Measurements from ENCODE around the gene TTC4. TPM values are rescaled to one million over a fixed set of nuclear protein-coding genes. Genes with fewer than 3 reads are reported as not detected.

Gene TTC4
- total RNA-seq, 1 experiment from 2014 or later, result 30.8 TPM

DNA sequence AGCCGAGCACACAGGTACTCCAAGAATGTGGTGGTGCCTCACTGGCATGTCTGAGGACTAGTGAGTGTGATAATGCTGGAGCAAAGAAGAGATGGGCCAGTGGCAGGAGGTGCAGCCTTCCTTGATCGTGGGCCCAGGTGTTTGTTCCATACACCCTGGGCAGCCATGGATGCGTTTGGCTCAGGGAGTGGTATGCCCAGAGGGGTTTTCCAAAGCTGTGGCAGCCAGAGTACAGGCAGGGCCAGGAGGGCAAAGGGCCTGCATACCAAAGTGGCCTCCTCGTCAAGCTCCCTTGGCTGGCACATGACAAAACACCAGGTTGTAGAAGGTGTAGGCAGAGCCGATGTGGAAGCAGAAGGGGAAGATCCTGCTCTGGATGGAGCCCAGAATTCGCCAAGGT, 29.6 kb downstream of the TTC4 start:
- Histone ChIP-seq H3K23ac (ENCODE audit: insufficient read length, low read depth, low read length) (no peak overlapping the region), H3K4me2 (ENCODE audit: insufficient read depth, insufficient read length, low read length) (no peak overlapping the region)
- no CpG with 5 or more reads among the region's 6 CpGs for WGBS (ENCODE audit: extremely low coverage, insufficient read length, low lambda C conversion rate)

More for the DNA sequence above, 29.6 kb downstream of the TTC4 start:
- no peak overlapping the region for H4K91ac ChIP-seq (ENCODE audit: insufficient read length, low read depth, low read length)
- TF ChIP-seq, protein P1, sequence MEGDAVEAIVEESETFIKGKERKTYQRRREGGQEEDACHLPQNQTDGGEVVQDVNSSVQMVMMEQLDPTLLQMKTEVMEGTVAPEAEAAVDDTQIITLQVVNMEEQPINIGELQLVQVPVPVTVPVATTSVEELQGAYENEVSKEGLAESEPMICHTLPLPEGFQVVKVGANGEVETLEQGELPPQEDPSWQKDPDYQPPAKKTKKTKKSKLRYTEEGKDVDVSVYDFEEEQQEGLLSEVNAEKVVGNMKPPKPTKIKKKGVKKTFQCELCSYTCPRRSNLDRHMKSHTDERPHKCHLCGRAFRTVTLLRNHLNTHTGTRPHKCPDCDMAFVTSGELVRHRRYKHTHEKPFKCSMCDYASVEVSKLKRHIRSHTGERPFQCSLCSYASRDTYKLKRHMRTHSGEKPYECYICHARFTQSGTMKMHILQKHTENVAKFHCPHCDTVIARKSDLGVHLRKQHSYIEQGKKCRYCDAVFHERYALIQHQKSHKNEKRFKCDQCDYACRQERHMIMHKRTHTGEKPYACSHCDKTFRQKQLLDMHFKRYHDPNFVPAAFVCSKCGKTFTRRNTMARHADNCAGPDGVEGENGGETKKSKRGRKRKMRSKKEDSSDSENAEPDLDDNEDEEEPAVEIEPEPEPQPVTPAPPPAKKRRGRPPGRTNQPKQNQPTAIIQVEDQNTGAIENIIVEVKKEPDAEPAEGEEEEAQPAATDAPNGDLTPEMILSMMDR (conservative IDR thresholded peaks at IDR 0.05), result no peak
- H3K23me2 ChIP-seq (ENCODE audit: insufficient read length, low read depth, low read length, poor library complexity, severe bottlenecking), result no peaks in the 10 kb centered on the region
- no peak for DNase-seq
- H3K27me3 Mint-ChIP-seq (ENCODE audit: low read depth), result peaks cover 2% of the 10 kb centered on the region; the same call in 1 of the 2 replicates
- no peaks in the 10 kb centered on the region for H3K79me1 ChIP-seq (ENCODE audit: insufficient read depth, low read depth, low read length, poor library complexity, severe bottlenecking)
- no peak overlapping the region for H2BK20ac ChIP-seq (ENCODE audit: low read depth, low read length, poor library complexity, severe bottlenecking)
- no peaks in the 10 kb centered on the region for H3K9me3 ChIP-seq (ENCODE audit: control insufficient read depth, low read depth, low read length)
- no peak overlapping the region for H2BK5ac ChIP-seq (ENCODE audit: insufficient read length, low read length)
- no peak overlapping the region for H2AFZ ChIP-seq (ENCODE audit: low read length)
- no peak overlapping the region for H2BK15ac ChIP-seq (ENCODE audit: low read depth, low read length)
- H3K4me1 ChIP-seq (ENCODE audit: insufficient read depth, low read length), result no peaks in the 10 kb centered on the region
- no peak overlapping the region for H3K56ac ChIP-seq (ENCODE audit: insufficient read length, low read depth, low read length)
- no peaks in the 10 kb centered on the region for H3K27me3 ChIP-seq (ENCODE audit: insufficient read depth, low read length)
- no peak overlapping the region for H3T11ph ChIP-seq (ENCODE audit: low read length)
- no peak overlapping the region for H4K5ac ChIP-seq (ENCODE audit: insufficient read length, low read depth, low read length)
- H3K18ac ChIP-seq (ENCODE audit: insufficient read length, low read depth, low read length), result no peak overlapping the region
- H3K27ac Mint-ChIP-seq, result no peak overlapping the region
- H4K8ac ChIP-seq (replicated peaks; ENCODE audit: insufficient read length, low read depth, low read length), result no peak overlapping the region
- H3K9me3 Mint-ChIP-seq, result peaks cover 0 to 3% of the 10 kb centered on the region in 2 experiments; a peak in 2 of 5 replicates
- no peak overlapping the region for H2AK5ac ChIP-seq (ENCODE audit: insufficient read length, low read length)
- no peaks in the 10 kb centered on the region for H4K20me1 ChIP-seq (ENCODE audit: control insufficient read depth, insufficient read depth, insufficient read length)
- no peak overlapping the region for H2BK12ac ChIP-seq (ENCODE audit: insufficient read length, low read depth, low read length)
- no peak overlapping the region for H2BK120ac ChIP-seq (ENCODE audit: low read depth, low read length, poor library complexity, severe bottlenecking)
- H3K4ac ChIP-seq (ENCODE audit: low read depth, low read length), result no peak overlapping the region
- H3K4me1 Mint-ChIP-seq, result 0 out of 4 replicates have a peak, but pooled peaks cover 0 to 3% of the 10 kb centered on the region in 2 experiments
- H3K27ac ChIP-seq (ENCODE audit: insufficient read length, low read depth, low read length), result no peak overlapping the region
- no peak overlapping the region; the same call in 1 of the 2 replicates for H3K14ac ChIP-seq (ENCODE audit: insufficient read depth, low read length)
- no peak overlapping the region for H3K4me3 Mint-ChIP-seq
- no peak overlapping the region for H3K9ac ChIP-seq (ENCODE audit: extremely low read depth, insufficient read length, low read length)
- H3K79me2 ChIP-seq (ENCODE audit: insufficient read depth, low read length), result no peaks in the 10 kb centered on the region
- H3K36me3 Mint-ChIP-seq (ENCODE audit: insufficient read depth in 1 of 3, low read depth in 3 of 3), result peaks cover 9 to 27% (median 16%) of the 10 kb centered on the region in 3 experiments; a peak in 6 of 7 replicates
